Esophagus muscularis mucosa (tissue), 4 donors: ENCODE measurements around the gene ZNF580.

ENCODE experiments used
- EP300 ChIP-seq: sonication (generic); formaldehyde crosslinking; IDR thresholded peaks from one replicate; pipeline ENCODE4 v1.6.1; 2017; ENCODE audit warnings: antibody characterized with exemption
- POLR2A ChIP-seq: fragments of 450-650 bp; IDR thresholded peaks from one replicate; pipeline ENCODE4 v1.6.1; 2017; ENCODE audit warnings: antibody characterized with exemption, moderate library complexity, mild to moderate bottlenecking, low read depth
- TF ChIP-seq, protein P1 (sequence below), 3 experiments: fragments of 200-600 bp in 2 of 3; fragments of 450-650 bp in 1 of 3; sonication (generic) in 2 of 3; IDR thresholded peaks; one replicate each; pipeline ENCODE4 v1.5.1; 2017 to 2019; ENCODE audit warnings: antibody characterized with exemption in 3 of 3, mild to moderate bottlenecking in 2 of 3, moderate library complexity in 1 of 3

DNA sequence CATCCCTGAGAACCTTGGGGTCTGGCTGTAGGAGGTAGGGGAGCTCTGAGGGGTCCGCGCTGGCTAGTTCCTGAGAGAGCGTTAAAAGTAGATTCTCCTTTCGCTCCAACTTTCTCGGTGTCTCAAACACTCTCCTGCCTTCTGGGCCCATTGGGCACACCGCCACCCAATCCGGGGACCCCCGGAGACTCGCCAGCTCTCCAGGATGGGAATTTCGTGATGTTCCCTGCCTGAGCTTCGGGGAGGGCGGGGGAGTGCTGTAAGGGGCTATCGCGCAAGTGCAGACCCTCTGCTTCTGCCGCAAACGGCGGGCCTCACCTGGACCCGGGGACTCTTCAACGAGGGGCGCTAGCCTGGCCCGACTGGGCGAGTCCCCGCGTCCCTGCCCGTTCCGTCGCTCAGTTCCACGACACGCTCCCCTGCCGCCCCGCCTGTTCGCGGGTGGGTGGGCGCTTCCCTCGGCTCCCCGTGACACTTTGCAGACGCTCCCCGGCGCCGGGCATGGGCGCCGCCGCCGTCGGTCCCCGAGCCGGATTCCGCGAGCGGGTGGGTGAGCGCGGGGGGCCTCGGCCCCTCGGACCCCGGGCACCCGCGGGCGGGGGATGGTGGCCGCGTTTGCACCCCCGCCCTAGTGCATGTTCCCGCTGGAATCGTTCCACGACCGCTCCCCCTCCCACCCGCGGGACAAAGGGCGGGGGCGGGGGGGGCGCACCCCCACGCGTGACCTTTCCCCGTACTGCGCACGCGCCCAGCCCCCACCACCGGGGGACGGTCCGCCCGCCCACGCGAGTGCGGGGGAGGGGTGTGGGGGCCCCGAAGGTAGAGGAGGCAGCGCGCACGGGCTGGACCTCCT, 7.2 kb downstream of the ZNF580 start, which contains the start of gene CCDC106:
- TF ChIP-seq, protein P1, sequence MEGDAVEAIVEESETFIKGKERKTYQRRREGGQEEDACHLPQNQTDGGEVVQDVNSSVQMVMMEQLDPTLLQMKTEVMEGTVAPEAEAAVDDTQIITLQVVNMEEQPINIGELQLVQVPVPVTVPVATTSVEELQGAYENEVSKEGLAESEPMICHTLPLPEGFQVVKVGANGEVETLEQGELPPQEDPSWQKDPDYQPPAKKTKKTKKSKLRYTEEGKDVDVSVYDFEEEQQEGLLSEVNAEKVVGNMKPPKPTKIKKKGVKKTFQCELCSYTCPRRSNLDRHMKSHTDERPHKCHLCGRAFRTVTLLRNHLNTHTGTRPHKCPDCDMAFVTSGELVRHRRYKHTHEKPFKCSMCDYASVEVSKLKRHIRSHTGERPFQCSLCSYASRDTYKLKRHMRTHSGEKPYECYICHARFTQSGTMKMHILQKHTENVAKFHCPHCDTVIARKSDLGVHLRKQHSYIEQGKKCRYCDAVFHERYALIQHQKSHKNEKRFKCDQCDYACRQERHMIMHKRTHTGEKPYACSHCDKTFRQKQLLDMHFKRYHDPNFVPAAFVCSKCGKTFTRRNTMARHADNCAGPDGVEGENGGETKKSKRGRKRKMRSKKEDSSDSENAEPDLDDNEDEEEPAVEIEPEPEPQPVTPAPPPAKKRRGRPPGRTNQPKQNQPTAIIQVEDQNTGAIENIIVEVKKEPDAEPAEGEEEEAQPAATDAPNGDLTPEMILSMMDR (IDR thresholded peaks at IDR 0.05), result peak in 1 of 3 experiments; percentile 6
- TF ChIP-seq EP300 (no peak), POLR2A (no peak)
